Activated CD4-positive, alpha-beta T cell treated with anti-CD3 and anti-CD28 coated beads, Interleukin-2, amount 10 ng/mL, durations not matched to agents 7 days and 5 days (primary cell): ENCODE results near the gene UPK1B. TPM values are rescaled to one million over a fixed set of nuclear protein-coding genes. Genes with fewer than 3 reads are reported as not detected.

Experiments used
- CTCF ChIA-PET: fragments of 350-600 bp; sonication (Branson Sonifier 250); formaldehyde crosslinking; loops from one replicate; lab custom pipeline; 2021; ENCODE audit warnings: antibody characterized with exemption; lab: Charles Lee
- POLR2A ChIA-PET: fragments of 350-600 bp; sonication (Branson Sonifier 250); formaldehyde crosslinking; loops from one replicate; lab custom pipeline; 2021; ENCODE audit warnings: antibody characterized with exemption; lab: Charles Lee
- DNase-seq: peaks from one replicate; pipeline ENCODE4 v3.0.0-alpha.2; 2020
- H3K27ac Mint-ChIP-seq: one replicate; pipeline ENCODE4 v1.8.0; 2021; ENCODE audit warnings: mild to moderate bottlenecking, moderate library complexity, mixed read lengths
- H3K27me3 Mint-ChIP-seq: one replicate; pipeline ENCODE4 v1.8.0; 2021; ENCODE audit warnings: mixed read lengths
- H3K36me3 Mint-ChIP-seq: one replicate; pipeline ENCODE4 v1.8.0; 2021; ENCODE audit warnings: low read depth, mixed read lengths
- H3K4me1 Mint-ChIP-seq: one replicate; pipeline ENCODE4 v1.8.0; 2021; ENCODE audit warnings: mixed read lengths
- H3K4me3 Mint-ChIP-seq: one replicate; pipeline ENCODE4 v1.8.0; 2021; ENCODE audit warnings: mild to moderate bottlenecking, moderate library complexity, mixed read lengths
- H3K9me3 Mint-ChIP-seq: one replicate; pipeline ENCODE4 v1.8.0; 2021; ENCODE audit warnings: mixed read lengths
- total RNA-seq, 2 experiments: library from RNA; stranded (reverse); gene quantifications; one replicate each; pipeline ENCODE4 v1.2.3, GENCODE V29; 2021

The UPK1B gene
- total RNA-seq, 2 experiments from 2014 or later, result not detected

DNA sequence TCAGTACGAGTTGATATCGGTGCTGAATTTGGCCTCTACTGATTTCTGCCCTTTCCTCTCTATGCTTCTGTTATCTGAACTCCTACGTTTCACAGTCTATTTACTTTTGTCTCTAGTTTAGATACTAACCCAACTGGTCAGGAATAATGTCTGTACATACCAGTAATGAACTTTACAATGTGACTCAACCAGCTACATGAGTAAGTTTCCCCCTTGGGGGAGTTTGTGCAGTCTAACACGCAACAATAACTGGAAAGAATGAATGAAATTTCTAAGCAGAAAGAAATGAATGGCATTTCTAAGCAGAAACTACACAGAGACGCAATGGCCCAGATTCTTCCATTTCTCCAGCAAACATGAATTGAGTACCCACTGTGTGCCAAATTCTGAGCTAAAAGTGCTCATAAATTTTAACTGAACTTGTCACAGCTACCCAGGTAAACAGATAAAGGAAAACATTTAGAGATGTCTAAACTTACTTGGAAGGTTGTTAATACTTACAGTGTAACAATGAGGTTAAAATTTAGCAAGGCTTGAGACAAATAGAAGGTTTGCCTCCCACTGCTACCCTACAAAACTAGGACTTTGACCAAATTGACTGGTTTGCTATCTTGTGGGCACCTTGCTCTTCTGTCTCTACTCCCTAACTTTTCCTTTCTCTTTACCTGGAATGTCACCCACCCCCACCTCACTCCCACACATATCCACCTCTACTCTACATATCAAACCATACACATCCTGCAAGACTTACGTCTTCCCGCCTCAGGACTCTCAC lies 11.6 kb downstream of the UPK1B start:
- H3K27ac Mint-ChIP-seq, result no peak overlapping the region
- ChIA-PET CTCF (no interaction called here), POLR2A (no interaction called here)
- no peak overlapping the region for H3K4me3 Mint-ChIP-seq
- H3K4me1 Mint-ChIP-seq, result no peaks in the 10 kb centered on the region
- H3K36me3 Mint-ChIP-seq, result no peaks in the 10 kb centered on the region
- no peak for DNase-seq
- H3K27me3 Mint-ChIP-seq, result peaks cover 2% of the 10 kb centered on the region
- H3K9me3 Mint-ChIP-seq, result no peaks in the 10 kb centered on the region

DNA sequence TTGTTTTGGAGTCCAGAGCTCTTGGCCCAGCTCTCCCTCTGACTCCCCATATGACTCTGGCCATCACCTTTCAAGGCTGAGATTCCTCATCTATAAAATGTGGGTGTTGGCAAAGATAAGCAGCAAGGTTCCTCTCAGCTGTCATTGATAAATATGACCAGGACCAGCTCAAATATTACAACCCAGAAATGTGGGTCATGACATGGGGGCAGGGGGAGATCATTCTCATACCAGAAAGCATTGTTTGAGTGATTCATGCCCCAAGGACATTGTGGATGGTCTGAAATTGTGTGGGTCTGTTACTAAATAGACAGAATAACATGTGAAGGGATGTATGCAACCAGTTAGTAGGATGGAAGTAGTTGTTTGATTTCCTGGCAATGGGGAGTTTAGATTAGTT lies 13.9 kb downstream of the UPK1B start:
- ChIA-PET POLR2A (no interaction called here), CTCF (no interaction called here)
- no peaks in the 10 kb centered on the region for H3K9me3 Mint-ChIP-seq
- H3K36me3 Mint-ChIP-seq, result no peaks in the 10 kb centered on the region
- no peak overlapping the region for H3K27ac Mint-ChIP-seq
- no peaks in the 10 kb centered on the region for H3K27me3 Mint-ChIP-seq
- DNase-seq, result no peak
- no peaks in the 10 kb centered on the region for H3K4me1 Mint-ChIP-seq
- H3K4me3 Mint-ChIP-seq, result no peak overlapping the region

GRCh38 chr3:119191800-119192199 lies 18.4 kb downstream of the UPK1B start:
- Mint-ChIP-seq H3K4me3 (no peak overlapping the region), H3K36me3 (no peaks in the 10 kb centered on the region), H3K27ac (no peak overlapping the region), H3K4me1 (no peaks in the 10 kb centered on the region), H3K27me3 (peaks cover 5% of the 10 kb centered on the region), H3K9me3 (no peaks in the 10 kb centered on the region)
- no peak for DNase-seq
- ChIA-PET POLR2A (no interaction called here), CTCF (interaction anchor here (0.6 kb wide), 1 partner anchor 19 kb away, joined by 3 read pairs; no protein-coding TSS in a partner anchor)

GRCh38 chr3:119194237-119195150 lies 21.1 kb downstream of the UPK1B start:
- CTCF ChIA-PET, result no interaction called here
- H3K27me3 Mint-ChIP-seq, result peaks cover 5% of the 10 kb centered on the region

GRCh38 chr3:119195151-119195476 lies 21.7 kb downstream of the UPK1B start:
- no peak overlapping the region for H3K4me3 Mint-ChIP-seq
- H3K36me3 Mint-ChIP-seq, result no peaks in the 10 kb centered on the region
- no peak overlapping the region for H3K27ac Mint-ChIP-seq
- H3K27me3 Mint-ChIP-seq, result peaks cover 5% of the 10 kb centered on the region
- H3K9me3 Mint-ChIP-seq, result no peaks in the 10 kb centered on the region
- no peak for DNase-seq
- POLR2A ChIA-PET, result no interaction called here
- CTCF ChIA-PET, result no interaction called here
- no peaks in the 10 kb centered on the region for H3K4me1 Mint-ChIP-seq

More at GRCh38 chr3:119194237-119195150, 21.1 kb downstream of the UPK1B start:
- Mint-ChIP-seq H3K36me3 (no peaks in the 10 kb centered on the region), H3K4me1 (no peaks in the 10 kb centered on the region), H3K4me3 (no peak overlapping the region), H3K9me3 (no peaks in the 10 kb centered on the region), H3K27ac (no peak overlapping the region)
- POLR2A ChIA-PET, result no interaction called here
- DNase-seq, result no peak

- CTCF ChIA-PET, result interaction anchor here (0.6 kb wide), 1 partner anchor 1504 kb away, joined by 3 read pairs; no protein-coding TSS in a partner anchor
- no peak for DNase-seq
- no peak overlapping the region for H3K4me3 Mint-ChIP-seq
- no peak overlapping the region for H3K27ac Mint-ChIP-seq
- POLR2A ChIA-PET, result no interaction called here
- no peaks in the 10 kb centered on the region for H3K36me3 Mint-ChIP-seq
- H3K27me3 Mint-ChIP-seq, result peaks cover 5% of the 10 kb centered on the region
- no peaks in the 10 kb centered on the region for H3K4me1 Mint-ChIP-seq
- no peaks in the 10 kb centered on the region for H3K9me3 Mint-ChIP-seq
Observed at GRCh38 chr3:119195911-119196310, 22.5 kb downstream of the UPK1B start.

- POLR2A ChIA-PET, result no interaction called here
- DNase-seq, result no peak
- peaks cover 22% of the 10 kb centered on the region for H3K36me3 Mint-ChIP-seq
- CTCF ChIA-PET, result no interaction called here
- peaks cover 43% of the 10 kb centered on the region for H3K4me1 Mint-ChIP-seq
- H3K27ac Mint-ChIP-seq, result peak overlapping the region; percentile 69
- peaks cover 4% of the 10 kb centered on the region for H3K9me3 Mint-ChIP-seq
- no peaks in the 10 kb centered on the region for H3K27me3 Mint-ChIP-seq
- no peak overlapping the region for H3K4me3 Mint-ChIP-seq
Observed at GRCh38 chr3:119205209-119205608, 31.8 kb downstream of the UPK1B start.

DNA sequence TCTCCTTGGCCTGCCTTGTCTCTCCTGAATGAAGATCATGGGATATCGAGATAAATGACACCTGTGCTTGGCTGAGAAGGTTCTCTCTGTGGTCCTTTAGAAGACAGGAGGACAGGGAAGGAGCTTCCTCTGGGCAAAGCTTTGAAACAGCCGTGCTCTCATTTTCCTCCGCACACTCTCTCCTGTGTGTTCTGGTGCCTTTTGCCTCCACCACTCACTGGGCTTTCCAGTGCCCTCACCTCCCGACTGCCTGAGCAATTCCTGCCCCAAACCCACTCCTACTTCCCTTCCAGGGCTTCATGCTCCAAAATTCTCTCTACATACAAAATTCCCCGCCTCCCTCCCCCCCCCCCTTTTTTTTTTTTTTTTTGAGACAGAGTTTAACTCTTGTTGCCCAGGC lies 32.3 kb downstream of the UPK1B start:
- Mint-ChIP-seq H3K27ac (no peak overlapping the region), H3K4me3 (no peak overlapping the region), H3K4me1 (peaks cover 43% of the 10 kb centered on the region), H3K27me3 (no peaks in the 10 kb centered on the region), H3K36me3 (peaks cover 27% of the 10 kb centered on the region), H3K9me3 (peaks cover 4% of the 10 kb centered on the region)
- POLR2A ChIA-PET, result no interaction called here
- CTCF ChIA-PET, result no interaction called here
- no peak for DNase-seq

DNA sequence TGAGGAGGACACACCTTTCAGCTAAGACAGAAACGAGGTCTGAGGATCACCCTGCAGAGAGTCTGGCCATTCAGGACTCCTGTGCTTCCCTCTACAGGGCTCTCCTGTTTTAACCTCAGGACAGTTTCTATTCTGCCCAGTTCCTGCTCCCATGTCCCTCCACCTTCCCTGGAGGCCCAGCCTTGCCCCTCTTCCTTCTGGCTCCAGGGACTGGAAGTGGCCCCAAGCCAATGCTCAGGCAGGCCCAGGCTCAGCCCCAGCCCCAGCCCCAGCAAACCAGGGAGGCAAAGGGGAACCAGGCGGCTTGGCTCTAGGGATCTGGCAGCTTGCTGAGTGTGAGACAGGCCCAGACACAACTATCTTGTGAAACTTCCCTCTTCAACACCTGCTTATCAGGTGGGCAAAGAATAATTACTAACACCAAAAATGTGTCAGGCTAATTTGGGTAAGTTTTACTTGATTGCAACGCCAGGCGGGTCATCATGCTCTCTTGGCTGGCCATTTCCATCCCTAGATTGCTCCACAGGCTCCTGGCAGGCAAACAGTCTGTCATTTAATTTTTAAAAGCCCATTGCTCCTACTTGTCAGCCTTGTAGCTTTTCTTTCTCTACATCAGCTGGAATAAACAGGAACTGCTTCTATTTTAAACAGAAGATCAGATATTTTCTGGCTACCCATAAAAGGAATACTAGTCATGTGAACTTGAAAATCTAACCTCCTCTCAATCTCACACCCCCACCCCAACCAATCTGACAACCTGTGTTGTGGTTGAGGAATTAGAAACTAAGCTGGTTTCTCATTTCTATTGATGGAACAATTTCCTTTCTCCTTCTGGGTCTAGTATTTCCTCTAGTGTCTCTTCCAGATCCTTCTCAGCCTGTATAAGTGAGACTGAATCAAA lies 33.5 kb downstream of the UPK1B start:
- H3K27me3 Mint-ChIP-seq, result no peaks in the 10 kb centered on the region
- POLR2A ChIA-PET, result no interaction called here
- CTCF ChIA-PET, result interaction anchor here (0.8 to 2.0 kb wide), 2 partner anchors 9 to 18 kb away, joined by 4 to 6 read pairs; no protein-coding TSS in a partner anchor
- H3K4me1 Mint-ChIP-seq, result peaks cover 43% of the 10 kb centered on the region
- peak; percentile 37 for DNase-seq
- peaks cover 33% of the 10 kb centered on the region for H3K36me3 Mint-ChIP-seq
- peaks cover 4% of the 10 kb centered on the region for H3K9me3 Mint-ChIP-seq
- H3K27ac Mint-ChIP-seq, result peak overlapping the region; percentile 73
- H3K4me3 Mint-ChIP-seq, result peak overlapping the region; percentile 10

DNA sequence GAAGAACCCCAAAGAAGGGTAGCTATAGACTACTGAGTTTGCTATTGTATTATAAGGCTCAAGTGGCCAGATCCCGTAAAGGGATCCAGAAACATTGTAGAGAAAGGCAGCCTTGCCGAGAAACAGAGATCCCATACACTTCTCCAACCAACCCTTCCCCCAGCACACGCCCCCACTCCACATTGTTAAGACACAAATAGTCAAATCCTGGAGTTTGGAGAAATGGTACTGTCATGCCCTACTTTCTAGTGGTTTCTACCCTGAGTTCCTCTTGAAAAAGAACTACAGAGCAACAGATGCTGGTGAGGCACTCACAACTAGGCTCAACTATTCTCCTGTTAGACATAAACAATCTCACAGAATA lies 34.1 kb downstream of the UPK1B start:
- DNase-seq, result no peak
- H3K4me1 Mint-ChIP-seq, result peaks cover 43% of the 10 kb centered on the region
- CTCF ChIA-PET, result interaction anchor here (0.8 to 2.0 kb wide), 2 partner anchors 8 to 17 kb away, joined by 4 to 6 read pairs; no protein-coding TSS in a partner anchor
- no peak overlapping the region for H3K4me3 Mint-ChIP-seq
- peak overlapping the region; percentile 73 for H3K27ac Mint-ChIP-seq
- H3K9me3 Mint-ChIP-seq, result peaks cover 4% of the 10 kb centered on the region
- POLR2A ChIA-PET, result no interaction called here
- no peaks in the 10 kb centered on the region for H3K27me3 Mint-ChIP-seq
- H3K36me3 Mint-ChIP-seq, result peaks cover 38% of the 10 kb centered on the region

- H3K27me3 Mint-ChIP-seq, result no peaks in the 10 kb centered on the region
- DNase-seq, result no peak
- H3K36me3 Mint-ChIP-seq, result peaks cover 66% of the 10 kb centered on the region
- no peak overlapping the region for H3K4me3 Mint-ChIP-seq
- ChIA-PET POLR2A (no interaction called here), CTCF (interaction anchor here (0.7 to 1.5 kb wide), 4 partner anchors 9 to 580 kb away, joined by 3 to 4 read pairs (median 3); no protein-coding TSS in a partner anchor)
- H3K4me1 Mint-ChIP-seq, result peaks cover 29% of the 10 kb centered on the region
- H3K9me3 Mint-ChIP-seq, result no peaks in the 10 kb centered on the region
- H3K27ac Mint-ChIP-seq, result no peak overlapping the region
Observed at GRCh38 chr3:119211193-119211592, 37.8 kb downstream of the UPK1B start.

DNA sequence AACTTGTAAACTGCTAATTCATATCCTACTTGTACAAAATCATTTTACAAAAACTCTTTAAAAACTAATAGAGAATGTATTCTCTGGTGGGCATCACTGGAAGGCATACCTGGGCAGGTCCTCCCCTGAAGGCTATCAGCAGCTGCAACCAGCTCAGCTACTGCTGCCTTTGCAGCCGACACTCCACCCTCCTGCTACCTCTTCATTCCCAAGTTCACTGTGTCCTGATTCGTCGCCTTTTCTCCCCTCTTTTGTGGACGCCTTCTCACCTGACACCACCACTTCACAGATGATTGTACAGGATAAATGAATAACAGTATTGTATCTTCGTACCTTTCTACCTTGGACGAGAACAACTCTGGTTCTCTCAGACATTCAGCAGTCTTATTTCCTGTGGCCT lies 38.4 kb downstream of the UPK1B start:
- H3K36me3 Mint-ChIP-seq, result peaks cover 69% of the 10 kb centered on the region

More for the DNA sequence above, 38.4 kb downstream of the UPK1B start:
- Mint-ChIP-seq H3K27me3 (no peaks in the 10 kb centered on the region), H3K4me3 (no peak overlapping the region), H3K27ac (no peak overlapping the region), H3K4me1 (peaks cover 23% of the 10 kb centered on the region), H3K9me3 (no peaks in the 10 kb centered on the region)
- DNase-seq, result no peak
- ChIA-PET CTCF (interaction anchor here (1.0 to 1.5 kb wide), 3 partner anchors 8 to 14 kb away, joined by 3 to 4 read pairs (median 3); no protein-coding TSS in a partner anchor), POLR2A (no interaction called here)
